COLO668 (cell line): ENCODE results near the gene AGBL1.

Experiments
- DNase-seq: peaks from one replicate; lab custom pipeline; 2025; ENCODE audit not compliant: unreplicated experiment; lab: John Stamatoyannopoulos, UW

Gene AGBL1

GRCh38 chr15:86689006-86689405 is 609.3 kb downstream of the AGBL1 start:
- no peak for DNase-seq

DNA sequence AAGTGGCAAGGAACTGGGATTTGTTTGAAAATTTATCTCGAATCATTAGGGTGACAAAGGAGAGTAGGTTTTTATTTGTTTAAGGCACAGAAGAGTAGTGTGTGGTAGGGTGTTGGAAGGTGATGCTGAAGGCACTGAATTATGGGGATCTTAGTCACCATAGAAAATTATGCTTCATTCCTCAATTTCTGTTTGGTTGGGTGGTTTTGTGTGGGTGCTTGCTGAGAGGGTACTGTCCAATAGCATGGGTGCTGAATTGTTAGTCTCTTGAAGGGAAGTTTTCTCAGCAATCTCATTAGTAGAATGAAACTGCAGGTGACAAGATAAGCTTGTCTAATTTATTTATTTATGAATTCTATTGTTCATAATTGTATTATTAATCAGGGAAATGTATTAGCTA is 610.9 kb downstream of the AGBL1 start:
- DNase-seq: no peak

GRCh38 chr15:86691091-86691663 is 611.5 kb downstream of the AGBL1 start:
- DNase-seq: peak; percentile 19

DNA sequence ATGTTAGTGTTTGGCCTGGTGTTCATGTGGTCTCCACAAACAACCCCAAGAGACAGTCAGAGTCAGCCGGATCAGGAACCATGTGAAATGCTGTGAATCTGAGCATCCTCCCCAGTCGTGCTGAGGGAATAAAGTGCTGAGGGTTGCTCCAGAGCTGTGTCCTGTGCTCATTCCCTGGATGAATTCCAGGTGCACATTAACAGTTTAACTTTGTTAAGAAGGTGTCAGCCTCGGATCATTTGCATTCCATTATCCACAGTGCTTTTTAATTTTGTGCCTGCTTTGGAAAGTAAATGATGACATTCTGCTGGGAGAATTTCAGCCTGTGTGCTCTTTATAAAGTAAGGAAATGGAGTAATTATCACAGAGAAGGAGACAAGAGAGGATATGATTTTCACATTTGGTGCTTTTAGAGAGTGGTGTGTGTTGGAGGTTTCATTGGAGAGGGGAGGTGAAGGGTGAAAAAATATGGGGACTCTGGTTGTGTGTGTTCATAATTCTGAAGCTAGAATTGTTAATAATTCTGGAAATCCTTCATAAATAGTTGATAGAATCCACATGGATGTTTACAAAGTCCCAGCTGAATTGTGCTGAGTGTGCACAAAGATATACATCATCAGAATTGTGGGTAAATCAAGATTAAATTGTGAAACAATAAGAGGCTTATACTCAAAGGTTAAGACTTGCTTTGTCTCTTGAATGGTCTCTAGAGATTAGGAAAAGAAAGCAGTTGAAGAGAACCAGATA is 621.4 kb downstream of the AGBL1 start:
- no peak for DNase-seq

DNA sequence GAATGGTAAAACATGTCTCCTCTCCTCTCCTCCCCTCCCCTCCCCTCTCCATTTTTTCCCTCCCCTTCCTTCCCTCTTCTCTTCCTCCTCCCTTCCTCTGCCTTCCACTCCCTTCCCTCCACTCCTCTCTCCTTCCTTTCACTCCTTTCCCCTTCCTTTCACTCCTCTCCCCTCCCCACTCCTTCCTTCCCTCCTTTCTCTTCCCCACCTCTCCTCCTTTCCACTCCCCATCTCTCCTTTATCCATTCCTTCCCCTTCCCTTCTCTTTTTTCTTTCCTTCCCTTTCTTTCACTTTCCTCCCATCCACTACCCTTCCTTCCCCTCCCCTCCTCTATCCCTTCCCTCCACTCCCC is 621.9 kb downstream of the AGBL1 start:
- DNase-seq: no peak

DNA sequence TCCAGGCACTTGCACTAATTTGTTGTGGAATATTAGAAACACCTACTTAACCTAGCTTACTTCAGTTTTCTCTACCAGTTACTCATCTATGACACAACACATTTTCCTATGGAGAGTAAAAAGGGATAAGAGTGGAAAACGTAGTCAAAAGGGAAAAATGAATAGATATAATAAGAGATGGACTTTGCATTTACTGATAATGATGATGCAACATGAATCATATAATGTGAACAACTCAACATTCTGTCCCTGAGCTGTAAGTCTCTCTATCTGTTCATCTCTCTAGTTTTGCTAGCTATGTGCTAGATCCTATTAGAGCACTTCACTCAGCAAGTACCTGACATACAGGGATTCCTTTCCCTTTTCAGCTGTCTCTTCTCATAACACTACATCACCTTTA is 627.1 kb downstream of the AGBL1 start:
- DNase-seq: no peak

DNA sequence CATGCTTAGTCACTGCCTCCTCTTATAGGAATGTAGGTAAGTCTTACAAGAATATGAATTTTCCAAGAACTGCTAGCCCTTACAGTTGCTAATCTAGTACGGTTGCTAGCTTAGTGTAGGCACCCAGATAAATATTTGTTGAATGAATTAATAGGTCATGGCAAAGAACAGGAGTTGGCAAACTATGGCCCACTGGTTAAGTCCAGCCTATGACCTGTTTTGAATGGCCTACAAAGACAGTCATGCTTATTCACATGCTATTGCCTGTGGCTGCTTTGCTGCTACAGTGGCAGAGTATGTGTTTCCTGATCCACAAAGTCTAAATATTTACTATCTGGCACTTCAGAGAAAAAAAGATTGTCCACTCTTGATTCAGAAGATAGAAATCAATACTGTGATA is 631.8 kb downstream of the AGBL1 start:
- DNase-seq: no peak

DNA sequence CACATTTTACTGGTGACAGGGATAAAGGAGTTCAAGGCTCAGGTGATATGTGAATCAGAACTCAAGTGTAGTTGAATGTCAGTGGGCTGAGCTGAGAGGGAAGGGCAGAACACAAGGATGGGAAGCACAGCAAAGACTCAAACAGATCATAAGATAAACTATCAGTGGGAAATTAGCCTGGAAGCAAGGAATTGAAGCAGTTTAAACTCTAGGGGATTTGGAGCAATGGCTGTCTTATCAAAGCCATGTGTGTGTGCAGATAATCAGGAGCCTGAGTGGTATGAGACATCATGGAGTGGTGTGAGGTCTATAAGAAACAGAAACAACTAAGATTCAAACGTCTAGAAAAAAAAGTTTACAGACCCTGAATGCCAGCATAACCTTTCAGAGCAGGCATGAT is 634.6 kb downstream of the AGBL1 start:
- DNase-seq: no peak

DNA sequence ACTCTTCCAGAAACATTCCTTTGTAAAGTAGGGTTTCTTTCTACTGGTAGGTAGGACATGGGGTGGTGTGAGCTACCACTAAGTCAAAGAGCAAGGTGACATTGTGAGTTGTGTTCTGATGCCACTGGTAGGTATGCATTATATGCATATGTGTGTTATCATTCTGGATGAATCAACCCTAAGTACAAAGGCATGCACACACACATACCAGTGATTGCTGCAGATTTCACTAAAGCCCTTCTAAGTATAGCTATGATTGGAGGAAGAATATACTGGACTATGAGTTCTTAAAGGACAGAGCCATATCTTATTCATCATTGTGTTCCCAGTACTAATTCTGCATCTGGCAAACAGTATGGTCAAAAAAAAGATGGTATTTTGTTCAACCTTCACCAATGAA is 646.0 kb downstream of the AGBL1 start:
- DNase-seq: no peak

GRCh38 chr15:86735247-86736040 is 655.8 kb downstream of the AGBL1 start:
- peak; percentile 66 for DNase-seq

DNA sequence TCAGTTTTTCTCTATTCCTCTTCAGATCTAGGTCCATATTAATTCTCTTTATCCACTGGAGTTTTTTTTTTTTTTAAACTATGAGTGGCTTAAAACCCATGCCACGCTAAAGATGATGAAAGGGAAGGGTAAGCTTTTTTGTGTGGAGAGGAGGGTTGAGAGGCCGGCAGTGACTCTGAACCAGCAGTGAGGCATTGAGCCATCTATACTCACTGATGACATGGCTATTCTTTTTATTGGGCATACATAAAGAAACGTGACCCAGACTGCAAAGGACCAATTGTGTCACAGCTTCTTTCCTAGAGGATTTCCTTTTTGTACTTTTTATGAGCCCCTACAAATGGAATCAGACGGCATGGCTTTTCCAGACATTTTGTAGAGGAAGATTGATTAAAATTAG is 662.2 kb downstream of the AGBL1 start:
- DNase-seq: no peak

GRCh38 chr15:86743283-86743903 is 663.7 kb downstream of the AGBL1 start:
- peak; percentile 49 for DNase-seq

DNA sequence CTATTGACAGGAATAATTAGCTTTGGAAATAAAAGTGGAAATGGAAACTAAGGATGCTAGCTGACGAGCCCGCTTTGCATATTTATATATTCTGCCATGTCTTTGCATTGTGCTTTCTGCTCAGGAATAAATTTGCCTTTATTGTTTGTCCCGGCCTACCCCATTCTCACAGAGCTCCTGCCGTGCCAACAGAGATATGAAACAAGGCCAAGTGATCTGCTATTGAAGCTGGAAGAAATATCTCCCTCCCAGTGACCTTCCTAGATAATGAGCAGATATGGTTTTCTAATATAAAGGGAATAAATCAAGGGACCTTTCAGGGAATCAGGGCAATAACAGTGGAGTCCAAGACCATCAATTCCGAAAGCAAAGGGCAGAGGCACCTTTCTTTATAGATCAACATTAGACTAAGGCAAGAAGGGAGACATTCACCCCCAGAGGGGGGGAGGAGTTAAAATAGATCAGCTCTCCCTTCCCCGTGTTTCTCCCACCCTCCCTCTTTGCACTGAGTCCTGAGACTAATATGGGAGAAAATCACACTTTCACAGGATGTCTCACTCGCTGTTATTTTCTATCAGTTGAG is 664.6 kb downstream of the AGBL1 start:
- DNase-seq: no peak

GRCh38 chr15:86751116-86751515 is 671.4 kb downstream of the AGBL1 start:
- no peak for DNase-seq

- DNase-seq: no peak
These were observed 675.2 kb downstream of the AGBL1 start for GRCh38 chr15:86754846-86755245.

DNA sequence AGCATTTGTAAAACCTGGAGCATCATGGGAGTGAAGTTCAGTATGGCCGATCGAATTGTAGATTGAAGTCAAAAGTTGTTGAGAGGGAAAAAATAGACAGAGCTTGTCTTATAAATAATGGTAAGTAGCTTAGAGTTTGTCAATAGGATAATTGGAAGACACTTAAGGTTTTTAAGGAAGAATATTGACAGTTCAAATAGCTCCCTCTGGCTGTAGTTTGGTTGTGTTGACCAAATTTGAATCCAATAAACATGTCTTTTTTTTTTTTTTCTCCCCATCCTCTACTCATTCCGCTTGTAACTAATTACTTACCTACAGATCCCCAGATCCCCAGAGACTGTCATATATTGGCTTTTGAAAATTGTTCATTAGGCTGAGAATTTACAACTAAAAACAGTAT is 677.0 kb downstream of the AGBL1 start:
- no peak for DNase-seq

DNA sequence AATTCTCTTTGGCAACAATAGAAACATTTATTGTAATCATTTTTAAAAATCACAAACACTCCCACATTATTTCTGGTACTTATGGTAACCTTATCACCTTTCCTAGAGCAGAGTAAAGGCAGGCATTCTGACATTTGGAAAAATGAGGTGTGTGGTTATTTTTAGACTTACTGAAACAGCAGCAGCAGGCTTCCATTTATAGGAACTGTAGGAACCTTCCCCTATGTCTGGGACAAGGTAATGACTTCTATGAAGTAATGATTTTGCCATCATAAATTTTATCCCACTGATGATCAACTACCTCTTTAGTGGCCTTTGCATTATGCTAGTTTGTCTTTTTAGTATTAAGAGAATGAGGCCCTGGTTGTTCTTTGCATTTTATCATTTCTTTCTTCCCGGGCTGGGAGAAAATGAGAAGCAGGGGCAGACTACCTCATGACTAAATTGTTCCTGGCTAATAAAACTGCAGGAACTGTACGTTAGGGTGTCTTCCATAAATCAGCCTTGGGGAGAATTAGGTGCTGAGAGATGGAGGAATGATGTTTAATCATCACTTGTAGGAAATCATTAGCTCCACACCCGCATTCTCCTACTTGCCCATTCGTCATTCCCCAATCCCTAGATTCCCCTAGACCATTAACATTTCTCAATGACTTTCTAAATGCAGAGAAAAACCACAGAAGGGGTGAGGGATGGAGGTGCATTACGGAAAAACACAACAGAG is 680.3 kb downstream of the AGBL1 start:
- DNase-seq: no peak

DNA sequence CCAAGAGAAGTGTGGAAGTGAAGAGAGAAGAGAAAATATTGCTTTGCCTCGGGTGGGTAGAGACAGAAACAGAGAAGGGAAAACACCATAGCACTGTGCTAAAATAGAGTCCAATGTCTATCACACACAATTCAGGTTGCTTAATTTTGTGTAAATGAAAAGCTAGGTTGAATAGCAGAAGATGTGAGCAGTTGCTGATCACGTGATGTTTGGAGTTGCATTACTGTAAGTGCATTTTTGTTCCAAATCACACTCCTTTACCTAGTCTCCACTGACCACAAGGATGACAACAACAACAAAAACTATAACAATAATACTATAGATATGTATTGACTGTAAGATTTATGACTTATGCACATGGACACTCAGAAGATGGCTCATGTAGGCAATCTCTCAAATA is 683.2 kb downstream of the AGBL1 start:
- no peak for DNase-seq

DNA sequence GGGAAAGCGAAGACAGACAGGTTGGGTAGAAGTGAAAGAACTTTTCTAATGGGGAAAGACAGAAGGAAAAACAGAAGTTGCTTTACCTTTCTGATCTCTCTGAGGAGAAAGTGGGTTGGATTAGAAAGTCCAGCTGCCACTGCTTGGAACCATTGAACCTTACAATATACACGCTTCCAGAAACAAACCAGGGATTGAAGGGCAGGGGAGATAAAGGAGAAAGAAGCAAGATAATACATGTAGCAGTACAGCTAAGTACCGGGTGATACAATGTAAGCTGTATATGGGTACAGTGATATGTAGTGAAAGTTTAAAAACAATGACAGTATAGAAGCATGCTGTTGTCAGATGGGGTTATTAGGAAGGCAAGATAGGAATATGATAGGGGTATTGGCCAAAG is 684.4 kb downstream of the AGBL1 start:
- DNase-seq: no peak

GRCh38 chr15:86765281-86765680 is 685.6 kb downstream of the AGBL1 start:
- DNase-seq: no peak
